T-helper 2 cell (primary cell): ENCODE data around the gene TBL2.
"Not testable (repeated sequence)": the region's sequence is repeated elsewhere in the genome, so short reads cannot be mapped to it uniquely, and the experiment has no call there.

Experiments used
- DNase-seq, 5 experiments: peaks; one replicate each; pipeline versions ENCODE4 v3.0.0 to v3.0.0-alpha.2; 2012 to 2022

TBL2 gene

GRCh38 chr7:73606801-73607691 lies 28.7 kb upstream of the TBL2 start:
- peak; percentile 35 to 58 (median 48) for DNase-seq

DNA sequence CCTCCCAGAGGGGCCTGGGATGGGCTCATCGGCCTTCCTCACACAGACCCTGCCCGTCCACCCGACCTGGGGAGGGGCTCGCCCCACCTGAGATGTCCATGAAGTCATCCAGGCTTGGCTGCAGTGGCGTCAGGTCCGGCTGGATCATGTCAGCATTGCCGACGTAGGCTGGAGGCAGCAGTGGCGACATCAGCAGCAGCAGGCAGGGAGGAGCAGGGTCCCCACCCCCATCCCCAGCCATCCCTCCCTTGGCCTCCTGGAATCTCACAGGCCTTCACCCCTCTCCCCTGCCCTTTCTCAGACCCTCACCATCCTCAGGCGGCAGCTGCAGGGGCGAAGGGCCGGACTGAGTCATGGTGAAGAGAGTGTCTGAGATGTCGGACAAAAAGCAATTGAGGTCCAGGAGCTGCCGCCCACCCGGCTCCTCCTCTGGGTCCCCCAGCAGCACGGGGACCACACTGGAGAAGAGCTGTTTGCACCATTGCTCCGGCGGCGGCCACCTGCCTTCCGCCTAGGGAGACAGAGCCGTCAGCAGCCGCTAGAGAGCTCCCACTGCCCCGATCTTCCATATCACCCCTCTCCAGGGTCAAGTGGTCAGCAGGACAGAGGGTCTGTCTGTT lies 27.3 kb upstream of the TBL2 start:
- no peak for DNase-seq

GRCh38 chr7:73602721-73603651 lies 24.6 kb upstream of the TBL2 start:
- DNase-seq: no peak

DNA sequence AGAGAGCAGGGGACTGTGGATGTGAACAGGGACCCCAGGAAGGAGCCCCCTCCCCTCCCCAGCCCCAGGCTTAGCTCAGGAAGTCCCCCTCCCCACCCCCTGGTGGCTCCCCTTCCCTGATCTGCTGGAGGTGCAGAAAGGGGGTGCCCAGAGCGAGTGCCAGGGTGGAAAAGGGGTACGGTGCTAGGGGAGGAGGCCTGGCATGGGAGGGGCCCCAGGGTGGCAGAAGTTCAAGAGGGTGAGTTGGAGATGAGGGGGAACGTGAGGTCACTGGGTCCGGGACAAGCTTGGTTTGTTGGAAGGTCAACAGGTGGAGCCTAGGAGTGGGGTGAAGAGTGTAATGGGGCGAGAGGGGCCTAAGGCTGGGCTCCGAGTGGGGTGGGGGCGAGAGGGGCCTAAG lies 21.5 kb upstream of the TBL2 start:
- DNase-seq: no peak

DNA sequence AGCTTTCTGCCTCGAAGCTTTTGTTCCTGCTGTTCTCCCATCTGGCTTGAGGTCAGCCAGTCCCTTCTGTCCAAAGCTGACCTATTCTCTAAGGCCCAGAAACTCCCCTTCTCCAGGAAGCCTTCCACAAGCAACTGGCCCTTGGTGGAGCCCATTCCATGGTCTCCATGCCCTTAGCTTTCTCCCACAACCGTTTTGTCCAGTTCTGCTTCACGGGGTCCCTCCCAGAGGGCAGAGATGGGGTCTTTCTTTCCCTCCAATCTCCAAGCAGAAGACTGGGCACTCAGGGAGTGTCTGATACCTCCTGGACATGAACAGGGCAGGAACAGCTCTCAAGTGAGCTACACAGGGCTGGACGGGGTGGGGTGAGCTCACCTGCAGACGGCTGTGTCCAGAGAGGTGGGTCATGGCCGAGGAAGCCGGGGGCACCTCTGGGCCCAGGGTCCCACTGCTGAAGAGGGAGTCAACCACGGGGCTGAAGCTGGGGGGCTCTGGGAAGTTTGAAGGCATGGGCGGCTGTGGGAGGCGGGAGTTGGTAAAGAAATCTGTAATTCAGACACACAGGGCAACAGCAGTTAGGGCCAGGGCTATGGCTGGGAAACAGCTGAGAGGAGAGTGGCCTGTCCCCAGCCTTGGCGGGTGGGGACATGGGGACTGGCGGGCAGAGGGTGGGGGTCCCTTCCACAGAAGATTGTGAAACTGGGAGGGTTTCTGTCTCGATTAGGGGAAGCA lies 20.9 kb upstream of the TBL2 start:
- no peak for DNase-seq

DNA sequence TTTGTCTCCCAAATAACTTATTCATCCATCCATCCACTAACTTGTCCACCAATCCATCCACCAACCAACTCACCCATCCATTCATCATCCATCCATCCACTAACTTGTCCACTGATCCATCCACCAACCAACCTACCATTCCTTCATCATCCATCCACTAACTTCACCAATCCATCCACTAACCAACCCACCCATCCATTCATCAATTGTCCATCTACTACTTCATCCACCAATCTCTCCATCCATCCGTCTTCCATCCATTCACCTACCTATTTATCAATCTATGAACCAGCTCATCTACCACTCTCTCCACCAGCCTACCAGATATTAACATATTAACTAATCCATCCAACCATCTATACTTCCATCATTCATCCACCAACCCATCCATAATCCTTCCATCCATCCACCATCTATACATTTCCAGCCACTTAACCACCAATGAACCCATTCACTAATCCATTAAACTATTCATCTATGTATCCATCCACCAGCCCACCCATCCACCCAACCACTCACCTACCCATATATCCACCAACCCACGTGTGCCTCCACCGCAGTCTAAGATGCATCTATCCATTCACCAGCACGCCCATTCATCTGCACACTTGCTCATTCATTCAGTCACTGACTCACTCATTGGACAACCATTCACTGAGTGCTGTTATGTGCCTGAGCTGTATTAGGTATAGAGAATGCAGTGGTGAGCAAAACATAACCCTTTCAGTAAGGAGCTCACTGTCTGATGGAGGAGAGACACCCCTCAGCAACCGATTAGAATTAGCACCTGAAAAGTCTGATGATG lies 19.8 kb upstream of the TBL2 start:
- no peak for DNase-seq

GRCh38 chr7:73596191-73597065 lies 18.0 kb upstream of the TBL2 start:
- DNase-seq: no peak

DNA sequence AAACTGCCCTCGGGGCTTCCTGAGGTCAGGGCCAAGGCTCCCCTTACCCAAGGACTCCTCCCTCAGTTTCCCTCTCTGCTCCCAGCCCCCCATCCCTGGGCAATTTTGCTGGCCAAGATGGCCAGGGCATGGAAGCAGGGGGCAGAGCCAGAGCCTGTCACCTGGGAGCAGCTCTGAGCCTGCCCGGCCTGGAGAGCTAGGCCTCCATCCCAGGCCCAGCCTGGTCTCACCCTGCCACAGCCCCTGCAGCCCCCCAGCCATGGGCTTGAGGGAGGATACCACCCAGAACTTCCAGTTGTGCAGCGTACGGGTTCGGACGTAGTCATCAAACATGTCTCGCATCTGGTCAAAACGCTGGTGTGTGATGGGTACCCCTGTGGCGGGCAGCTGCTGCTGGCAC lies 17.0 kb upstream of the TBL2 start:
- no peak for DNase-seq

DNA sequence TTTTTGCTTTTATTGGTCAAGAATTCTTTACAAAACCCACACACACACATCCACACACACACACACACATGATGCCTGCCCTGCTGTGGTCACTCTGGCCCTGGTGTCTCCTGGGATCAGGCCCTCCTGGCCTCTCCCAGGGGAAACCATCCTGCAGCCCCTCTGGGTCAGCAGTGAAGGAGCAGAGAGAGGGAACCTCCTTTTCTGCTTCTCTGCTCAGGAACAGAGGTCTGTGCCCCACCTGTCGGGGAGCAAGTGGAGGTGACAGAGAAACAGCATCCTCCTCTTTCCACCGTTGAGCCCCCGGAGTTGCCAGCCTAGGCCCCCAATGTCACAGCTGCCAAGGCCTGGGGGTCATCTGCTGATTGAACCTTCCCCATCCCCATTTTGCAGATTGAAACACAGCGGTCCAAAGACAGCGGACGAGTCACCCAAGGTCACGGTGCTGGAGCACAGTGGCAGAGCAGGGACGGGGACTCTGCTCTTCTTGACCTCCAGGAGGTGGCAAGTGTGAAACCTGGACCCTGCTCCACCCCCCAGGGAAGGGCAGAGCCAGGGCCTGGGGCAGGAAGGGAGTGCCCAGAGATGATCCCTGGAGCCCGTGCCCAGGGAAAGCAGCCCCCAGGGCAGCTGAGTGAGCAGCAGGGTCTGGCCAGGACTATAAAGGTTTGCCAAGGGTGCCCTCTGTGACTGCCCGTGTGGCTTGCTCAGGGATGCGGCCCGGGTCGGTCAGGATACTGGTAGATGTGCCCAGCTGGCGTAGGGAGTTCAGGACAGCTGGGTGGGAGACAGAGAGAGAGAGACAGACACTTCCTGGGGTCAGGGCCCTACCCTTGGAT lies 15.0 kb upstream of the TBL2 start:
- DNase-seq: no peak

GRCh38 chr7:73586911-73587310 lies 8.5 kb upstream of the TBL2 start:
- no peak for DNase-seq

DNA sequence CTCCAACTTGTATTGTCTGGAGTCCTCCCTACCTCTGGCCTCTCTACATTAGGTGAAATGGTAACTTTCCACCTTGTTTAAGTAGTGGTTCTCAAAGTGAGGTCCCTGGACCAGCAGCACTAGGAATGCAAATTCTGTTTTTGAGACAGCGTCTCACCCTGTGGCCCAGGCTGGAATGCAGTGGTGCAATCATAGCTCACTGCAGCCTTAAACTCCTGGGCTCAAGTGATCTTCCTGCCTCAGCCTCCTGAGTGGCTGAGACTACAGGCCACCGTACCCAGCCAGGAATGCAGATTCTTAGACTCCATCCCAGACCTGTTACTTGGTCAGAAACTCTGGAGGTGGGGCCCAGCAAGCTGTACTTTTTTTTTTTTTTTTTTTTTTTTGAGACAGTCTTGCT lies 6.8 kb upstream of the TBL2 start:
- no peak for DNase-seq

- DNase-seq: no peak
Measured at GRCh38 chr7:73582664-73583202, 4.4 kb upstream of the TBL2 start.

- DNase-seq: not testable (repeated sequence)
Measured at GRCh38 chr7:73581006-73581405, 2.6 kb upstream of the TBL2 start.

DNA sequence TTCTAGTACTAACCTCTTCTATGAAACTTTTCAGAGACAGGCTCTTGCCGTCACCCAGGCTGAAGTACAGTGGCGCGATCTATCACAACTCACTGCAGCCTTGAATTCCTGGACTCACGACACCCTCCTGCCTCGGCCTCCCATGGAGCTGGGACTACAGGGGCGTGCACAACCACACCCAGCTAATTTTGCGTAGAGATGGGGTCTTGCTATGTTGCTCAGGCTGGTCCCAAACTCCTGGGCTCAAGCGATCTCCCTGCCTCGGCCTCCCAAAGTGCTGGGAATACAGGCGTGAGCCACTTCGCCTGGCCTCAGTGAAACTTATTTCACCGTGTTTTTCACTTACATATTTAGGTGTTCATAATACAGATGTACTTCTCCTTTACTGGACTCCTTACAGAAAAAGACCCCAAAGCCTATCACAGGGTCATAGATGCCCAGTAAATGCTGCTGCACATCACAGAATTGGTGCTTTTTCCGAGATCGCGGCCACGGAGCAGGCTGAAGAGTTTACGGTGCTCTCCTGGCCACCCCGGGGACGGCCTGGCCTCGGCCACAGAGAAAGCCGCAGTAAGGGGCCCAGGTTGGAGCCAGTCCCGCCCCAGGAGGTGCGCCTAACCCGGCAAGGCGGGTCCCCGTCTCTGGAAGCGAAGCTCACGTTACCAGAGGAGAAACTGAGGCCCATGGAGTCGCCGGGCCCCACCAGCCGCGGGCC lies 595 bp downstream of the TBL2 start:
- DNase-seq: no peak

GRCh38 chr7:73573791-73574190 lies 4.6 kb downstream of the TBL2 start:
- no peak for DNase-seq

DNA sequence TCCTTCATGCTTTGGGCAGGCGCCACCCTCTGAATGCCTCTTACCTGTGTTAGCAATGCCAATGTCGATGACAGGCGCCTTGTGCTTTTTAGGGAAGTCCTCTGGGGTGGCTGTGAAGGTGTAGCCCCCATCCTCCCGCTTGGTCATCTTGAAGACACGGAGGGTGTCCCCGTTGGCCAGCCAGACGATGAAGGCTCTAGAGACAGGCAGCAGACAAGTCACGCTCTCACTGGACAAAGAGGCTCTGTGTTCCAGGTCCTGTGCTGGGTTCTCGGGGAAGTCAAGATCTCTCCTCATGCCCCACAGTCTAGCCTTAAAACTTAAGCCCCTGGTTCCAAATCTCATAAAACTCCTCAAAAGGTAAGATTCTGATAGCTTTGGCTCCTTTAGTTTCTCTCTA lies 5.1 kb downstream of the TBL2 start:
- DNase-seq: no peak

GRCh38 chr7:73572767-73573186 lies 5.6 kb downstream of the TBL2 start:
- no peak for DNase-seq

- DNase-seq: no peak
Measured at GRCh38 chr7:73570977-73571376, 7.4 kb downstream of the TBL2 start.

GRCh38 chr7:73570521-73570920 lies 7.9 kb downstream of the TBL2 start:
- no peak for DNase-seq
